Gastrocnemius medialis (tissue), 4 donors: ENCODE measurements around the gene KRT16.

Experiments
- POLR2A ChIP-seq, 2 donors: fragments of 450-650 bp; IDR thresholded peaks; one replicate each; pipeline ENCODE4 v1.6.1; 2017; ENCODE audit warnings: antibody characterized with exemption in 2 of 2, mild to moderate bottlenecking in 2 of 2, moderate library complexity in 2 of 2
- TF ChIP-seq, protein P1 (sequence below), 5 experiments: fragments of 450-650 bp in 3 of 5; fragments of 200-600 bp in 2 of 5; sonication (generic) in 2 of 5; IDR thresholded peaks in 4 of 5; conservative IDR thresholded peaks in 1 of 5; 1 replicate in 4 of 5; 2 replicates in 1 of 5; pipeline ENCODE4 v1.5.1; 2016 to 2019; ENCODE audit warnings: antibody characterized with exemption in 5 of 5, mild to moderate bottlenecking in 3 of 5, moderate library complexity in 3 of 5

DNA sequence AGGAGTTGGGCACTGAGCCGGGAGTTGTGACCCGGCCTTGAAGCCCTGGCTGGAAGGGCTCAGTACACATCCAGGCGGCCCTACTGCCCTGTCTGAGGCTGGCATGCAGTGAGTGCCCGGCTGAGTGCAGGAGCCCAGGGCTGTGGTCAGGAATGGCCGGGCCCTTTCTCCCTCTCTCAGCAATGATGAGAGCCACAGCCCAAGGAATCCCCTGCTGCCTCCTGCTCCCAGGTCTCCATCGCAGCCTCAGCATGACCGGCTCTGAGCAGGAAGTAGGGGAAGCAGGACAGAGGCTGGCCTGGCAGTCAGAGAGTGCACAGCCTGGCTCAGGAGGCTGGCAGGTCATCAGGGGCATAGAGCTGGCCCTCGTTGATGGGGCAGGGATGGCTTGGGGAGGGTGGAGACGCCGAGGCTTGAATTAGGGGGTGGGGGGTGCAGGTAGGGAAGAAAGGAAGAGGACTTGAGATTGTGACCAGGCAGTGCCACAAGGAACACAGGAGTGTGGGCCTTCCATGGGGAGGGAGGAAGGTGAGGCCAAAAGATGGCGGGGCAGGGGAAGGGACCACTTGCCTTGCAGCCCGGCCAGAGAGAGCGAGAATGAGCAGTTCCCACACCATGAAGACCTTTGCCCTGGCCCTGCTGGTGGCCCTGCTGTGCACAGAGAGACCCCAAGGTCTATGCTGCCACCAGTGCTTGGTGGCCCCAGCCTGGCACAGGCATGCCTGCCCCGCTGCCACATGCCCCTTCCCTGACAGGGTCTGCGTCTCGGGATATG is 43.9 kb upstream of the KRT16 start:
- TF ChIP-seq, protein P1, sequence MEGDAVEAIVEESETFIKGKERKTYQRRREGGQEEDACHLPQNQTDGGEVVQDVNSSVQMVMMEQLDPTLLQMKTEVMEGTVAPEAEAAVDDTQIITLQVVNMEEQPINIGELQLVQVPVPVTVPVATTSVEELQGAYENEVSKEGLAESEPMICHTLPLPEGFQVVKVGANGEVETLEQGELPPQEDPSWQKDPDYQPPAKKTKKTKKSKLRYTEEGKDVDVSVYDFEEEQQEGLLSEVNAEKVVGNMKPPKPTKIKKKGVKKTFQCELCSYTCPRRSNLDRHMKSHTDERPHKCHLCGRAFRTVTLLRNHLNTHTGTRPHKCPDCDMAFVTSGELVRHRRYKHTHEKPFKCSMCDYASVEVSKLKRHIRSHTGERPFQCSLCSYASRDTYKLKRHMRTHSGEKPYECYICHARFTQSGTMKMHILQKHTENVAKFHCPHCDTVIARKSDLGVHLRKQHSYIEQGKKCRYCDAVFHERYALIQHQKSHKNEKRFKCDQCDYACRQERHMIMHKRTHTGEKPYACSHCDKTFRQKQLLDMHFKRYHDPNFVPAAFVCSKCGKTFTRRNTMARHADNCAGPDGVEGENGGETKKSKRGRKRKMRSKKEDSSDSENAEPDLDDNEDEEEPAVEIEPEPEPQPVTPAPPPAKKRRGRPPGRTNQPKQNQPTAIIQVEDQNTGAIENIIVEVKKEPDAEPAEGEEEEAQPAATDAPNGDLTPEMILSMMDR (IDR thresholded peaks at IDR 0.05 in 4 of 5, conservative IDR thresholded peaks at IDR 0.05 in 1 of 5) = no peak
- TF ChIP-seq POLR2A (IDR thresholded peaks at IDR 0.05) = no peak
